ENCODE measurements around the gene RFK.

Gene RFK

DNA sequence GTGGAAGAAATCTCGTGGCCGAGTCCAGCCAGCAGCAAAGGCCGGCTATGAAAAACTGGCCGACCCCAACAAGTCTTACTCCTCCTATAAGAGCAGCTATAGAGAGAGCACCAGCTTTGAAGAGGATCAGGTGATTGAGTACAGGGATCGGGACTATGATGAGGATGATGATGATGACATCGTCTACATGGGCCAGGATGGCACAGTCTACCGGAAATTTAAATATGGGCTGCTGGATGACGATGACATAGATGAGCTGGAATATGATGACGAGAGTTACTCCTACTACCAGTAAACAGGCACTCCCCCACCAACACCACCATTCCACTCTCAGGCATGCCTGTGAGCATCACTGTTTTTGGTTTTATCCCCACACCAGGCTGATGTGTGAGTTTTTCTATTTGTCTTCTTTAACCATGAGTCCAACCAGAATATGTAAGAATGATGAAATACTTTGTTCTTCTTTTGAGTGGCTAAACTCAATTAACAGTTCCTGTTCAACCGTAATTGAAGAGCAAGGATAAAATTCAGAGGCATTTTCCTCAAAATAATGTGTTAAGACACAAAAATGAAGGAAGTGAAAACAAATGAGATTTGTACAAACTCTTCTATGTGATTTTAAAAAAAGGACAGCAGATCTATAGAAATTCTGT, 35.5 kb downstream of the RFK start:
- H3K27ac ChIP-seq, result no peak overlapping the region
- no peak for TF ChIP-seq ZFX (IDR thresholded peaks at IDR 0.05)
- TF ChIP-seq CTCF (conservative IDR thresholded peaks at IDR 0.05), result no peak

- H3K27ac ChIP-seq, result no peak overlapping the region
- no peak for TF ChIP-seq CTCF (conservative IDR thresholded peaks at IDR 0.05)
- TF ChIP-seq ZFX (IDR thresholded peaks at IDR 0.05), result no peak
Observed at GRCh38 chr9:76357555-76357954, 36.7 kb downstream of the RFK start.

DNA sequence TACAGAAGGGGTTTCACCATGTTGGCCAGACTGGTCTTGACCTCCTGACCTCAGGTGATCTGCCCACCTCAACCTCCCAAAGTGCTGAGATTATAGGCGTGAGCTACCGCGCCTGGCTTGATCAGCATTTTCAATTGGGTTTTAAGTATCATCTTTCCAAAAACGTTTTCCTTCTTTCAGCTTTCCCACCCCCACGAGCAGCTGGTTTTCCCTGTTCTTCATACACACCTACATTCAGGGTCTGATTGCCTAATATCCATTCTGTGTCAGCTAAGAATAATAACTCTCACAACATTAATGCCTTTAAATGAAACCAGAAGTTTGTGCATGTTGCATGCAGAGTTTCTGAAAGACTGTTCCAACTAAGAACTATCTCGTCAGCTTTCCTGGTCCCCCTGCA, 38.3 kb downstream of the RFK start:
- no peak for TF ChIP-seq ZFX (IDR thresholded peaks at IDR 0.05)
- TF ChIP-seq CTCF (conservative IDR thresholded peaks at IDR 0.05), result no peak
- no peak overlapping the region for H3K27ac ChIP-seq

DNA sequence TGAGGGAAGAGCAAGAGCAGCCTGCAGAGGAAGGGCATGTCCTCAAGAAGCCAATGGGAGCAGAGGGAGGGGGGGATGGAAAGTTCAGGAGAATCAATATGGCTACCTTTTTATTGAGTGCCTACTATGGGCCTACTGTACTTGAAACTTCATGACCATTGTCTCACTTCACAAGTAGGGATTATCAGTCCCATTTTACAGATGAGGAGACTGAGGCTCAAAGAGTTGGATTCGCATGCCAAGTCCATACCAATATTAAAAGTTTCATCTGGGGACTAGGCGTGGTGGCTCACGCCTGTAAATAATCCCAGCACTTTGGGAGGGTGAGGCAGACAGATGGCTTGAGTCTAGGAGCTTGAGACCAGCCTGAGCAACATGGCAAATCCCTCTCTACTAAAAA, 40.0 kb downstream of the RFK start:
- no peak overlapping the region for H3K27ac ChIP-seq
- TF ChIP-seq CTCF (conservative IDR thresholded peaks at IDR 0.05) (no peak), ZFX (IDR thresholded peaks at IDR 0.05) (no peak)

- TF ChIP-seq CTCF (conservative IDR thresholded peaks at IDR 0.05), result no peak
- TF ChIP-seq ZFX (IDR thresholded peaks at IDR 0.05), result no peak
- no peak overlapping the region for H3K27ac ChIP-seq
Observed at GRCh38 chr9:76353280-76353679, 40.9 kb downstream of the RFK start.

GRCh38 chr9:76352026-76352620, 42.1 kb downstream of the RFK start:
- TF ChIP-seq ZFX (IDR thresholded peaks at IDR 0.05), result no peak
- H3K27ac ChIP-seq, result no peak overlapping the region

- H3K27ac ChIP-seq, result no peak overlapping the region
- TF ChIP-seq ZFX (IDR thresholded peaks at IDR 0.05) (no peak), CTCF (conservative IDR thresholded peaks at IDR 0.05) (no peak)
Observed at GRCh38 chr9:76351006-76351405, 43.2 kb downstream of the RFK start.

DNA sequence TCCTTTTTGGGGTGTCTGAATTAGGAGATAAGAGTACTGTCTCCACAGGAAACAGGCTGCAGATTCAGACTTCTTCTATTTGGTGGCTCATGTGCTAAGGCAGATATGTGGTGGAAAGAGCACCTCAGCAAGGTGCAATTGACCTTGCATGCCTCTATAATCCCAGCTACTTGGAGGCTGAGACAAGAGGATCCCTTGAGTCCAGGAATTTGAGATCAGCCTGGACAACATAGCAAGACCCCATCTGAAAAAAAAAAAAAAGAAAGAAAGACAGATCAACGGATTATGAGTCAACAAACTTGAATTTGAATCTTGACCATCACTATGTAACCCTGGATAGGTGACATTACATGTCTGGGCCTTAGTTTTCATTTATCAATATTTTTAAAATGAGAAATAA, 44.4 kb downstream of the RFK start:
- H3K27ac ChIP-seq, result no peak overlapping the region
- no peak for TF ChIP-seq ZFX (IDR thresholded peaks at IDR 0.05)
- no peak for TF ChIP-seq CTCF (conservative IDR thresholded peaks at IDR 0.05)

All from C4-2B (cell line).